Calu3 (cell line): ENCODE measurements around the gene VEGFB. TPM values are rescaled to one million over a fixed set of nuclear protein-coding genes. Genes with fewer than 3 reads are reported as not detected.
A peak's percentile ranks its signal among the peaks of the same experiment; 100 is the strongest.
"Not testable (repeated sequence)": the region's sequence is repeated elsewhere in the genome, so short reads cannot be mapped to it uniquely, and the experiment has no call there.

Source experiments
- BruUV-seq: library from RNA; stranded (reverse); fragments of 400-500 nt; replicated peaks from 2 replicates; lab custom pipeline; 2021; lab: Mats Ljungman, UMichigan
- CTCF ChIA-PET: fragments of 300-600 bp; sonication (Branson Sonifier 250); formaldehyde crosslinking; loops from one replicate; lab custom pipeline; 2022; ENCODE audit warnings: antibody characterized with exemption; lab: Charles Lee
- DNase-seq: peaks from one replicate; pipeline ENCODE4 v3.0.0; 2022
- H3K27ac Mint-ChIP-seq: one replicate; pipeline ENCODE4 v1.8.0; 2022; ENCODE audit warnings: mixed read lengths; ENCODE audit not compliant: unreplicated experiment
- H3K27me3 Mint-ChIP-seq: one replicate; pipeline ENCODE4 v1.8.0; 2022; ENCODE audit warnings: mixed read lengths; ENCODE audit not compliant: unreplicated experiment
- H3K36me3 Mint-ChIP-seq: one replicate; pipeline ENCODE4 v1.8.0; 2022; ENCODE audit warnings: mild to moderate bottlenecking, moderate library complexity, mixed read lengths; ENCODE audit not compliant: insufficient read depth, unreplicated experiment
- H3K4me1 Mint-ChIP-seq: one replicate; pipeline ENCODE4 v1.8.0; 2022; ENCODE audit warnings: mild to moderate bottlenecking, low read depth, mixed read lengths; ENCODE audit not compliant: unreplicated experiment
- H3K4me3 Mint-ChIP-seq: one replicate; pipeline ENCODE4 v1.8.0; 2022; ENCODE audit warnings: mild to moderate bottlenecking, low read depth, moderate library complexity, mixed read lengths; ENCODE audit not compliant: unreplicated experiment
- H3K9me3 Mint-ChIP-seq: one replicate; pipeline ENCODE4 v1.8.0; 2022; ENCODE audit warnings: low read depth, mixed read lengths; ENCODE audit not compliant: unreplicated experiment
- CTCF ChIP-seq: fragments of 200-600 bp; IDR thresholded peaks from one replicate; pipeline ENCODE4 v1.8.0; 2022; ENCODE audit warnings: antibody characterized with exemption; ENCODE audit not compliant: unreplicated experiment
- intact Hi-C: fragments of 100-400 bp; cut with micrococcal nuclease; formaldehyde crosslinking; loops from one replicate; pipeline ENCODE4 v1.10.0; 2022; ENCODE audit not compliant: unreplicated experiment
- total RNA-seq: library from RNA; stranded (reverse); gene quantifications from 2 replicates; pipeline ENCODE4 v1.2.3, GENCODE V29; 2022

The VEGFB gene
- total RNA-seq, 1 experiment from 2014 or later = 91.5 TPM

GRCh38 chr11:64244107-64244506 lies 9.7 kb downstream of the VEGFB start:
- Mint-ChIP-seq H3K4me3 (peak overlapping the region; percentile 96), H3K27ac (peak overlapping the region; percentile 83), H3K4me1 (peaks cover 38% of the 10 kb centered on the region), H3K36me3 (peaks cover 98% of the 10 kb centered on the region), H3K9me3 (no peaks in the 10 kb centered on the region), H3K27me3 (no peaks in the 10 kb centered on the region)
- intact Hi-C loops = loop anchor here (10.0 kb wide), 1 partner anchor 61 kb away; the partner anchor contains the start of genes CATSPERZ and ESRRA
- TF ChIP-seq CTCF = no peak
- BruUV-seq = no TSS peak
- CTCF ChIA-PET = interaction anchor here (0.5 kb wide), 1 partner anchor 69 kb away, joined by 3 read pairs; no protein-coding TSS in a partner anchor
- DNase-seq = no peak

GRCh38 chr11:64244966-64245365 lies 10.6 kb downstream of the VEGFB start:
- DNase-seq = no peak
- no peak for TF ChIP-seq CTCF
- H3K27me3 Mint-ChIP-seq = no peaks in the 10 kb centered on the region
- peak overlapping the region; percentile 82 for H3K27ac Mint-ChIP-seq
- H3K4me1 Mint-ChIP-seq = peaks cover 34% of the 10 kb centered on the region
- H3K9me3 Mint-ChIP-seq = no peaks in the 10 kb centered on the region
- H3K36me3 Mint-ChIP-seq = peaks cover 97% of the 10 kb centered on the region
- intact Hi-C loops = loop anchor here (10.0 kb wide), 1 partner anchor 60 kb away; the partner anchor contains the start of genes CATSPERZ and ESRRA
- peak overlapping the region; percentile 96 for H3K4me3 Mint-ChIP-seq
- BruUV-seq = no TSS peak
- CTCF ChIA-PET = interaction anchor here (0.5 to 1.9 kb wide), 7 partner anchors 12 to 558 kb away, joined by 3 to 11 read pairs (median 4); no protein-coding TSS in a partner anchor

GRCh38 chr11:64245401-64245796 lies 11.0 kb downstream of the VEGFB start:
- H3K27ac Mint-ChIP-seq = peak overlapping the region; percentile 82
- no peak for TF ChIP-seq CTCF
- BruUV-seq = no TSS peak
- peaks cover 30% of the 10 kb centered on the region for H3K4me1 Mint-ChIP-seq
- peaks cover 95% of the 10 kb centered on the region for H3K36me3 Mint-ChIP-seq
- H3K27me3 Mint-ChIP-seq = no peaks in the 10 kb centered on the region
- H3K9me3 Mint-ChIP-seq = no peaks in the 10 kb centered on the region
- DNase-seq = peak; percentile 66
- intact Hi-C loops = loop anchor here (10.0 kb wide), 1 partner anchor 59 kb away; the partner anchor contains the start of genes CATSPERZ and ESRRA
- CTCF ChIA-PET = interaction anchor here (0.5 to 1.9 kb wide), 7 partner anchors 19 to 559 kb away, joined by 3 to 11 read pairs (median 4); partner anchors contain the start of gene TRMT112
- peak overlapping the region; percentile 96 for H3K4me3 Mint-ChIP-seq

- H3K36me3 Mint-ChIP-seq = peaks cover 95% of the 10 kb centered on the region
- H3K9me3 Mint-ChIP-seq = no peaks in the 10 kb centered on the region
- CTCF ChIA-PET = interaction anchor here (0.7 to 1.9 kb wide), 5 partner anchors 9 to 71 kb away, joined by 3 to 11 read pairs (median 4); partner anchors contain the start of gene TRMT112
- no peak for TF ChIP-seq CTCF
- H3K4me3 Mint-ChIP-seq = peak overlapping the region; percentile 96
- H3K27me3 Mint-ChIP-seq = no peaks in the 10 kb centered on the region
- peak overlapping the region; percentile 82 for H3K27ac Mint-ChIP-seq
- H3K4me1 Mint-ChIP-seq = peaks cover 28% of the 10 kb centered on the region
- TSS peak; percentile 47 for BruUV-seq
- intact Hi-C loops = loop anchor here (10.0 kb wide), 1 partner anchor 59 kb away; the partner anchor contains the start of genes CATSPERZ and ESRRA
- DNase-seq = peak; percentile 95
Measured at GRCh38 chr11:64245797-64246620, 11.6 kb downstream of the VEGFB start.

- CTCF ChIA-PET = interaction anchor here (1.5 to 1.6 kb wide), 2 partner anchors 9 to 22 kb away, joined by 4 to 7 read pairs; no protein-coding TSS in a partner anchor
- Mint-ChIP-seq H3K36me3 (peaks cover 95% of the 10 kb centered on the region), H3K4me3 (peak overlapping the region; percentile 96), H3K27ac (peak overlapping the region; percentile 96), H3K4me1 (peaks cover 28% of the 10 kb centered on the region)
- not testable (repeated sequence) for BruUV-seq, DNase-seq, H3K27me3 Mint-ChIP-seq, H3K9me3 Mint-ChIP-seq
- intact Hi-C loops = loop anchor here (10.0 kb wide), 1 partner anchor 58 kb away; the partner anchor contains the start of genes CATSPERZ and ESRRA
Measured at GRCh38 chr11:64246621-64246870, 12.2 kb downstream of the VEGFB start.
